ENCODE measurements around the gene FAM222A.

FAM222A gene

GRCh38 chr12:109758426-109759420 lies 45.1 kb downstream of the FAM222A start:
- DNase-seq (ENCODE audit: low read depth in 2 of 2, low spot score in 1 of 2) = no peak

DNA sequence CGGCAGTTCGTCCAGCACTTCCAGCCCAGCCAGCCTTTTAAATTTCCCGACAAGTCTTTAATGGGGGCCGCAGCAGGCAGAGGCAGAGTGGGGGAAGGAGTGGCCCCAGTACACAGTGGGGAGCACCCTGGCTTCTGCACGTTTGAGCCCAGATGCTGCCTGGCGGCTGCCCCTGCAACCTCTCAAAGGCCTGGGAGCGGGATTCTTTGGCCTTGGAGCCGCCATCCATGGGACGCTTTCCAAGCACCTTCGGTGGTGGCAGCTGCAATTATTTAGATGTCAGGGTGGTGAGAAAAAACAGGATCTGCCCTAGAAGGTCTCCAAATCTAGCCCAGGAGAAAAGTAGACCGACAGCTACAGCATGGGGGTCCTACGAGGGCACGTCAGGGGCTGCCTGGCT lies 46.0 kb downstream of the FAM222A start:
- DNase-seq (ENCODE audit: low read depth in 2 of 2, low spot score in 1 of 2) = no peak

DNA sequence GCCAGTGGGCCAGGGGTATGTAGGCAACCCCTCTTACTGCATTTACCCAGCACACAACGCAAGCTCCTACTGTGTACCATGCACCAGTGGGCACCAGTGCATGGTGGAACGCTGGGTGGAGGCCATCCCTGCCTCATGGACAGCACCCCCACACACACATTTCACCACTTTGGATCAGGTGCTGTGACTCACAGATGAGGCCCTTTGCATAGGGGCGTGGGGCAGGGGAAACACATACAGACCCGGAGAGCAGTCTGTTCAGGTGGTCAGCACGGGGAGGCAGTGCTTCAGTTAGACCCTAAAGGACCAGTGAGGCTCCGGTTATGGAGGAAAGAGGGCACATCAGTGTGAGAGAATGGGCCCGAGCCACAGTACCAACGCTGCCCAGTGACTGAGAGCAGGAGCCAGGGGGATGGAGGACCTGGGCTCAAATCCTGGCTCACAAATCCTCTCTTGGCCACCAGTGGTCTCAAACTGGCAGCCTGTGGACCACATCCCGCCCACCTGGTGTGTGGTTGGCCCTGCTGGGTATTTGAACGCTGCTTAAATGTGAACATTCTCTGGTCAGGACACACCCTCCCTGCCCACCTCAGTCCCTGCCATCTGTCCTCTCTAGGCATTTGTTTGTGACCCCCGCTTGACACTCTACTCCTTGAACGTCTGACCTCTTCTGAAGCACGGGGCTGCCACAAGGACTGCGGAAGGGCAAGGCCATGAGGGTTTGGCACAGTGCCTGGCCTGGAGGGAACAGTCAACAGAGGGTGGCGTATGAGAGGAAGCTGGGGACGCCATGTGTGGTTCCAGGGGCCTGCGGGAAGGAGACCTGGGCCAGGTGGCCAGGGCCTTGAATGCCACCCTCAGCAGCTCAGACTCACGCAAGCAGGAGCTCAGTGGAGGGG lies 46.7 kb downstream of the FAM222A start:
- DNase-seq (ENCODE audit: low read depth in 2 of 2, low spot score in 1 of 2) = no peak

DNA sequence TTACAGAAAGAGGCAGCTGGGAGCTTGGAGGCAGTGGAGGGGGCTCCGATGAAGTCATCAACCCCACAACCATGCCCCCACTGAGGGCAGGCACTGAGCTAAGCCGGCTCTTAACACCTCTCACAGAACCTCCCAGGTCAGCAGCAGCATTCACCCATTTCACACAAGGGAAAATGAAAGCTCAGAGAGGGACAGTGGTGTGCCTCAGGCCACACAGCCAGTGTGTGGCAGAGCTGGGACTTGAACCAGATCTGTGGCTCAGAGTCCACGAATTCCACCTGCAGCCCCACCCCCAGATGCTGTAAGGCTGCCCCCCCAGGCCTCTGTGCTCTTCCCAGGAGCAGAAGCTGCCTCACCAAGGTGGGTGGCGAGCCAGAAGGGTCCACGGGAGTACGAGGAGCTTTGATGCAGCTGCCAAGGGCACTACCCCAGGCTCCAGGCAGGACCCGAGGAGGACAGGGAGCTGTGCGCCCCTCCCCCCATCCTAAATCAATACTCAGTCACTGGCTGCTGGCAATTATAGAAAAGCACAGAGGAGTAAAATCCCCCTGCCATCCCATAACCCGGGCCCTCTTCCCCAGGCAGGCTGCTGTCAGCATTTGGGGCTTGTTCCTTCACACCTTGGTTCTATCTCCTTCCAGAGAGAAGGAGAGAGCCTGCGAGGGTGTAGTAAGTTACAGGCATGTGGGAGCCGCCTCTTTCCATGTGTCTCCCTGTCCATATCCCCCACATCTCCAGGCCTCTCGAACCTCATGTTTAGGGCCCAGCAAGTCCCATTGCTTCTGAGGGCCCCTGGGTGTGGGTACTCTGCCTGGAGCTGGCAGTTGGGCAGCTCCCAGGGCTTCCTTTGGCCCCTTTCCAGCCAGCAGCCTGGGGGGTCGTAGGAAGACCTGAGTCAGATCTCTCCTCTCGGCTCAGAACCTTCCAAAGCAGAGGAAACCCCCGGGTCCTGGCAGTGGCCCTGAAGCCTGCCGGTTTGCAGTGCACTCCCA lies 47.6 kb downstream of the FAM222A start:
- DNase-seq (ENCODE audit: low read depth in 2 of 2, low spot score in 1 of 2) = no peak

- DNase-seq (ENCODE audit: low read depth in 2 of 2, low spot score in 1 of 2) = no peak
Measured at GRCh38 chr12:109762071-109762672, 48.5 kb downstream of the FAM222A start.

DNA sequence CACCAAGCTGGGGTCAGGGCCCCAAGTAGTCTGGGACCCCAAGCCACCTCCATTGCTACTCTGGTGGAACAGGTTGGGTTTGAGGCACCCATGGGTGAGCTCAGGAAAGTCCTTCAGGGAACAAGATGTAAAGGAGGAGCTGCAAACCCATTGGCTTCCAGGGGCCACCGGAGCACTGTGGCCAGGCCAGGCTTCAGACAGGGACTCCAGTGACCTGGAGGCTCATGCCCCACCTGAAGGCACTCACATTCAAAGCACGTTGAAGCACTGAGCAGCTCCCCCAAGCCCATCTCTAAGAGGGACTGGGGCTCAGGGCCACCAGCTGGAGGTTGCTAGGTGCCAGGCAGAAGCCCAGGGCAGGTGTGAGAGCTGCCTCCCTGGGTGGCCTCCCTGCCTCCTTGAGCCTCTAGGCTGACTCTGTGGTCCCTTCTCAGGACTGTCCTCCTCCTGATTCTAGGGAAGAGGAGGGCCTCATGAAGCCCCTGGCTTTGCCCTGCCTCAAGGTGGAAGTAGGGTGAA lies 49.1 kb downstream of the FAM222A start:
- DNase-seq (ENCODE audit: low read depth in 2 of 2, low spot score in 1 of 2) = no peak

DNA sequence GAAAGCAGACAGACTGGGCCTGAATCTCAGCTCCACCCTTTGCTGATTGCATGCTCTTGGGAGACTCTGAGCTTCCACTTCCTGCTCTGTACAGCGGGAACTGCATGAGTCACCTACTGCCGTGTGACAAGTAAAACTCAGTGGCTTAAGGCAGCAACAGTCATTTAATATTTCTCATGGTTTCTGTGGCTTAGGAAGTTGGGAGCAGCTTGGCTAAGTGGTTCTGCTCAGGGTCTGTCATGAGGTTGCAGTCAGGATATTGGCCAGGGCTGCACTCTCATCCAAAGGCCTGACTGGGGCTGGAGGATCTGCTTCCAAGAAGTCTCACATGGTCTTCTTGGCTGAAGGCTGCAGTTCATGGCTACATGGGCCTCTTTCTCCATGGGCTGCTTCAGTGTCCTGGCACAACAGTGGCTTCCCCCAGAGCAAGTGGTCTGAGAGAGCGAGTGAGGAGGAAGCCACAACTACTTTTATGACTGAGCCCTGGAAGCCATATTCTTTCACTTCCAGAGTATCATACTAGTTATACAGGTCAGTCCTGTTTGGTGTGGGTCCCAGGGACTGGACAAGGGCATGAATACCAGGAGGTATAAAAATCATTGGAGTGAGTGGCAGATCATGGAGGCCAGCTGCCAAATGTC lies 49.7 kb downstream of the FAM222A start:
- DNase-seq (ENCODE audit: low read depth in 2 of 2, low spot score in 1 of 2) = no peak

GRCh38 chr12:109764123-109764522 lies 50.5 kb downstream of the FAM222A start:
- DNase-seq (ENCODE audit: low read depth in 2 of 2, low spot score in 1 of 2) = no peak

DNA sequence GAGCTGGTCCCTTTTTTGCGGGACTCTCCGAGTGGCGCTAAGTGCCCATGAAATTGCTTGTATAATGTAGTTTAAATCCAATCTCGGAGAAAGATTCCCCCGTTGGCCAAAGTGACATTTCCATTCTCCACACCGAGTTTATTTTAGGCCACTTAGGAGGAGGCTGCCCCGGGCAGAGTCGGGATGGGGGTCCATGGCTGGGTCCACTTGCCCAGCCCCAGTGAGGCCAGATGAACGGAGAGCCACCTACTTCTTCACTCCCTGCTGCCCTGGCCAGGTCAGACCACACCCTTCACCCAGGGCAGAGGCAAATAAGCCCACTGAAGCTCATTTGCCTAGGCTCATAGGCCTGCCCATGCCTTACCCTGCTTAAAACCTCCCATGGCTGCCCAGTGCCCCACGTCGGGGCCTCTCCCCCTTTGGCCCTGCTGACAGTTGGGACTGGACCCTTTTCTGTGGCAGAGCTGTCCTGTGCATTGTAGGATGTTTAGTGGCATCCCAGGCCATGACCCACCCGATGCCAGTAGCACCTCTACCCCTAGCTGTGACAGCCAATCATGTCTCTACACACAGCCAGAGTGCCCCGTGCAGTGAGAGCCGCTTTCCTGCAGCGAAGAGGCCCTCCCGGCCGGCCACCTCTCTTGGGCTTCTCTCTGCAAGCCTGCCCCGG lies 51.3 kb downstream of the FAM222A start:
- no peak for DNase-seq (ENCODE audit: low read depth in 2 of 2, low spot score in 1 of 2)

GRCh38 chr12:109765446-109765810 lies 51.8 kb downstream of the FAM222A start:
- no peak for DNase-seq (ENCODE audit: low read depth in 2 of 2, low spot score in 1 of 2)

- no peak for DNase-seq (ENCODE audit: low read depth in 2 of 2, low spot score in 1 of 2)
Measured at GRCh38 chr12:109766251-109766778, 52.7 kb downstream of the FAM222A start.

- no peak for DNase-seq (ENCODE audit: low read depth in 2 of 2, low spot score in 1 of 2)
Measured at GRCh38 chr12:109767456-109767855, 53.8 kb downstream of the FAM222A start.

- DNase-seq (ENCODE audit: low read depth in 2 of 2, low spot score in 1 of 2) = no peak
Measured at GRCh38 chr12:109767991-109768900, 54.6 kb downstream of the FAM222A start.

DNA sequence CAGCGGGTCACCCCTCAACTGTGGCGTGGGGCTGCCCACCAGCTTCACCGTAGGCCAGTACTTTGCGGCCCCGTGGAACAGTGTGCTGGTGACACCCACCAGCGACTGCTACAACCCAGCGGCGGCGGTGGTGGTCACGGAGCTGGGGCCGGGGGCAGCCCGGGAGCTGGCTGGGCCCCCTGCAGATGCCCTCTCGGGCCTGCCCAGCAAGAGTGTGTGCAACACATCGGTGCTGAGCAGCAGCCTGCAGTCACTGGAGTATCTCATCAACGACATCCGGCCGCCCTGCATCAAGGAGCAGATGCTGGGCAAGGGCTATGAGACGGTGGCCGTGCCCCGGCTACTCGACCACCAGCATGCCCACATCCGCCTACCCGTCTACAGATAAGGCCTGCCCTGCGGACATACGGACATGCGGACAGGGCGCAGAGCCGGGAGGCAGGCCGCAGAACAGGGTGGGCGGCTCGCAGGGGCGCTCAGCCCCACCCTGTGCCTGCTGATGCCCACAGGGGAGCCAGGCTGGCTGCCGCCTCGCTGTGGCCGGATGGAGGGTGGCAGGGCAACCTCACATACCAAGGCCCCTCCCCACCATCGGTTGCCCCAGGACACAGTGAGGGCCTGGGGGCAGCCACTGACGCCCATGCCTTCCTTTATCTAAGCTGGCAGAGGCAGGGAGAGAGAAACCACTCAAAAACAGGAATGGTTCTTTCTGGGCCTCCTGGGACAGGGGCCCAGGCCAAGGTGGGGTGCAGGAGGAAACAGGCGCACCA lies 55.5 kb downstream of the FAM222A start:
- no peak for DNase-seq (ENCODE audit: low read depth in 2 of 2, low spot score in 1 of 2)

DNA sequence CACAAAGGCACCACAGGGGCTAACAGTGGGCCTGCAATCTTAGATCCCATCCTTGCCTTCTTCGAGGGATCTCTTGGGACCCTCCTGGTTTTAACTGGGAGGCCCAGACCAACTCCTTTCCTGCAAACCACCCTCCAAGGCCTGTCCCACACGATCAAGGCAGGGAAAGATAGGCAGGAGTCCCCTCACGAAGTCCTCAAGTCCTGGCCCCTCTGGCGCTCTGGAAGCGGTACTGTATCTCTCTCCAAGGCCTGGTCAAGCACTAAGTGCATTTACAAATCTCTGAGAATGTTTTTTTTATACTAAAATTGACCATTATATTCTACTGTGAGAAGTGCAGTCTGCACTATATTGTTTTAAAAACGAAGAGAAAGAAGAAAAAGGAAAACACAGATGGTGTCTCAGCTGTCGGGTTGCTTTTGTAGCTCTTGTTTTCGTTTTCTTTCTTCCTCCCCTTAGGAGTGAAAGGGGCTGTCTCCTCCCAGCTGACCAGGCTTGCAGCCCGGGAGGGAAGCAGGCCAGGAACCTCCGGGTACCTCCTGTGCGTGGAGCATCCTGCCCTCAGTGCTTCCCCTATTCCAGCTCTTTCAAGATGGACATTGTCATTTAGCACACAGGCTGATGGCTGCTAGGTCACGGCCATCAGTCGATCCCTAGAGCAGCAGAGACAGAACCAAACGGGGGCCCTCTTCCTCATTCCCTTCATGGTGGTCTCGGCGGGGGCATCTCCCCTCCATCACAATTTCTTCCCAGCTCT lies 56.7 kb downstream of the FAM222A start:
- DNase-seq (ENCODE audit: low read depth in 2 of 2, low spot score in 1 of 2) = no peak
